Trophoblast cell (in vitro differentiated cells and primary cell): Measurements from ENCODE around the gene COL5A1.

Source experiments
- DNase-seq, 2 donors: peaks; one replicate each; pipeline ENCODE4 v3.0.0-alpha.2; 2016
- H2AFZ ChIP-seq: 2 replicates; pipeline ENCODE4 v1.6.1; 2013; ENCODE audit warnings: low read length, moderate library complexity, mild to moderate bottlenecking; ENCODE audit not compliant: insufficient read depth, poor library complexity
- H2AK5ac ChIP-seq: 2 replicates; pipeline ENCODE4 v1.6.1; 2013; ENCODE audit warnings: mild to moderate bottlenecking, low read length
- H2BK120ac ChIP-seq: 2 replicates; pipeline ENCODE4 v1.6.1; 2013; ENCODE audit warnings: low read length, mild to moderate bottlenecking, moderate library complexity; ENCODE audit not compliant: insufficient read depth, poor library complexity
- H2BK12ac ChIP-seq: 2 replicates; pipeline ENCODE4 v1.6.1; 2013; ENCODE audit warnings: mild to moderate bottlenecking, low read length, moderate library complexity
- H2BK5ac ChIP-seq: 2 replicates; pipeline ENCODE4 v1.6.1; 2013; ENCODE audit warnings: low read length, low read depth, moderate library complexity, mild to moderate bottlenecking; ENCODE audit not compliant: poor library complexity
- H3K14ac ChIP-seq: 2 replicates; pipeline ENCODE4 v1.6.1; 2013; ENCODE audit warnings: mild to moderate bottlenecking, low read length
- H3K18ac ChIP-seq: 2 replicates; pipeline ENCODE4 v1.6.1; 2013; ENCODE audit warnings: mild to moderate bottlenecking, low read length
- H3K23ac ChIP-seq: 2 replicates; pipeline ENCODE4 v1.6.1; 2013; ENCODE audit warnings: low read length
- H3K27ac ChIP-seq: 2 replicates; pipeline ENCODE4 v1.5.1; 2013; ENCODE audit warnings: low read depth, mild to moderate bottlenecking, inconsistent platforms, low read length, moderate library complexity
- H3K27me3 ChIP-seq: 2 replicates; pipeline ENCODE4 v1.6.1; 2013; ENCODE audit warnings: inconsistent platforms, mild to moderate bottlenecking, low read length, moderate library complexity; ENCODE audit not compliant: insufficient read depth
- H3K36me3 ChIP-seq, 2 experiments: 1 replicate in 1 of 2; 2 replicates in 1 of 2; pipeline ENCODE4 v1.6.1; 2013; ENCODE audit warnings: low read length in 2 of 2, mild to moderate bottlenecking in 2 of 2, moderate library complexity in 1 of 2; ENCODE audit not compliant: insufficient read depth in 2 of 2, control insufficient read depth in 1 of 2
- H3K4ac ChIP-seq: 2 replicates; pipeline ENCODE4 v1.6.1; 2013; ENCODE audit warnings: low read depth, mild to moderate bottlenecking, low read length, moderate library complexity
- H3K4me1 ChIP-seq, 2 experiments: 1 replicate in 1 of 2; 2 replicates in 1 of 2; pipeline ENCODE4 v1.6.1; 2013; ENCODE audit warnings: low read length in 2 of 2, mild to moderate bottlenecking in 2 of 2, moderate library complexity in 1 of 2; ENCODE audit not compliant: insufficient read depth in 2 of 2, control insufficient read depth in 1 of 2
- H3K4me2 ChIP-seq: 2 replicates; pipeline ENCODE4 v1.6.1; 2013; ENCODE audit warnings: inconsistent platforms, mild to moderate bottlenecking, low read length, moderate library complexity
- H3K4me3 ChIP-seq: 2 replicates; pipeline ENCODE4 v1.5.1; 2013; ENCODE audit warnings: mild to moderate bottlenecking, low read depth, low read length, inconsistent platforms
- H3K79me1 ChIP-seq: one replicate; pipeline ENCODE4 v1.6.1; 2013; ENCODE audit warnings: low read length
- H3K79me2 ChIP-seq: 2 replicates; pipeline ENCODE4 v1.6.1; 2013; ENCODE audit warnings: low read length, mild to moderate bottlenecking; ENCODE audit not compliant: control insufficient read depth, insufficient read depth, poor library complexity
- H3K9ac ChIP-seq: 2 replicates; pipeline ENCODE4 v1.6.1; 2013; ENCODE audit warnings: mild to moderate bottlenecking, low read length
- H3K9me3 ChIP-seq: 2 replicates; pipeline ENCODE4 v1.6.1; 2013; ENCODE audit warnings: low read depth, mild to moderate bottlenecking, control low read depth, inconsistent platforms, low read length; ENCODE audit not compliant: insufficient read depth
- H4K12ac ChIP-seq: 2 replicates; pipeline ENCODE4 v1.6.1; 2013; ENCODE audit warnings: low read depth, mild to moderate bottlenecking, low read length, moderate library complexity
- H4K8ac ChIP-seq: 2 replicates; pipeline ENCODE4 v1.6.1; 2013; ENCODE audit warnings: low read depth, mild to moderate bottlenecking, low read length, moderate library complexity
- H4K91ac ChIP-seq: one replicate; pipeline ENCODE4 v1.6.1; 2013; ENCODE audit warnings: low read depth, mild to moderate bottlenecking, low read length, moderate library complexity
- WGBS: extraction: QIAGEN DNeasy Blood & Tissue Kit; methylation state at CpG from one replicate; pipeline ENCODE4 v1.1.7; 2013; ENCODE audit warnings: missing lambda C conversion rate; ENCODE audit not compliant: insufficient read length, insufficient coverage; ENCODE audit errors: extremely low coverage; 5-methylcytosine and 5-hydroxymethylcytosine counted together

COL5A1 gene

DNA sequence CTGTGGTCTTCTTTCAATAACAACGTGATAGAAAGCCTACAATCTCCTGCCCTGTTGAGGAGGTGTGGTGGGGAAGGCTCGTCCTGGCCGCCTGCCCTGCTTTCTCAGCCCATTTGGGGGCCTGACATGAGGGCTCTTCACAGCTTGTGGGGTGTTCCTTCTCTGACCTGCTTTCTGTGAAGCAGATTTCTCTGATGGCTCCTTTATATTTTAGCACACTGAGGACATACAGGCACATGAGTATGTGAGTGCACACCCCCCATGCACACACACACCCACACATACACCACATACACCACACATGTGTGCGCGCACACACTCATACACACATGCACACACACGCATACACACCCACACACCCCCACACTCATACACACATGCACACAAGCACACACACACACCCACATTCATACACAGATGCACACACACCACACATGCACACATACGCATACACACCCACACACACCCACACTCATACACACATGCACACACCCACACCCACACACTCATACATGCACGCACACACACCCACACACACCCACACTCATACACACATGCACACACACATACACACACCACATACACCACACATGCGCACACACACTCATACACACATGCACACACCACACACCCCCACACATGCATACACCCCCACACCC, 117.5 kb downstream of the COL5A1 start:
- DNase-seq: no peak
- Histone ChIP-seq H3K79me2 (no peaks in the 10 kb centered on the region), H4K91ac (no peak overlapping the region), H3K4ac (no peak overlapping the region), H2BK5ac (no peak overlapping the region), H3K4me2 (no peak overlapping the region), H3K79me1 (no peaks in the 10 kb centered on the region), H3K36me3 (peaks cover 96 to 97% of the 10 kb centered on the region in 2 experiments), H3K18ac (no peak overlapping the region), H3K27ac (no peak overlapping the region), H4K12ac (no peak overlapping the region), H4K8ac (no peak overlapping the region), H3K9ac (no peak overlapping the region), H3K9me3 (peaks cover 22% of the 10 kb centered on the region), H3K4me1 (no peaks in the 10 kb centered on the region), H2AFZ (no peak overlapping the region), H2BK12ac (no peak overlapping the region), H3K4me3 (peak overlapping the region; percentile 38), H3K23ac (no peak overlapping the region), H2BK120ac (no peak overlapping the region), H2AK5ac (no peak overlapping the region), H3K14ac (no peak overlapping the region), H3K27me3 (no peaks in the 10 kb centered on the region)
- WGBS: no CpG with 5 or more reads among the region's 9 CpGs

DNA sequence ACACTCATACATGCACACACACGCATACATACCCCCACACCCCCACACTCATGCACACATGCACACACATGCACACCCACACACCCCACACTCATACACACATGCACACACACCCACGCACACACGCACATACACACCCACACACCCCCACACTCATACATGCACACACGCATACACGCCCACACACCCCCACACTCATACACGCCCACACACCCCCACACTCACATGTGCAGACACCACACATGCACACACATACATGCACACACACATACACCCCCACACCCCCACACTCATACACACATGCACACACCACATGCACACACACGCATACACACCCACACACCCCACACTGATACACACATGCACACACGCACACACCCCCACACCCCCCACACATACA, 118.3 kb downstream of the COL5A1 start:
- no peak overlapping the region for H2BK5ac ChIP-seq
- H2BK12ac ChIP-seq: no peak overlapping the region
- peaks cover 22% of the 10 kb centered on the region for H3K9me3 ChIP-seq
- H3K79me1 ChIP-seq: no peaks in the 10 kb centered on the region
- no peak for DNase-seq
- no peak overlapping the region for H3K18ac ChIP-seq
- no peak overlapping the region for H2AFZ ChIP-seq
- H3K4me3 ChIP-seq: no peak overlapping the region
- H3K27ac ChIP-seq: no peak overlapping the region
- no peak overlapping the region for H4K12ac ChIP-seq
- H3K23ac ChIP-seq: no peak overlapping the region
- no peak overlapping the region for H4K8ac ChIP-seq
- no peak overlapping the region for H3K9ac ChIP-seq
- H3K4me2 ChIP-seq: no peak overlapping the region
- no peak overlapping the region for H3K14ac ChIP-seq
- no peaks in the 10 kb centered on the region for H3K4me1 ChIP-seq
- H3K79me2 ChIP-seq: no peaks in the 10 kb centered on the region
- no CpG with 5 or more reads among the region's 8 CpGs for WGBS
- no peak overlapping the region for H3K4ac ChIP-seq
- no peak overlapping the region for H4K91ac ChIP-seq
- H3K27me3 ChIP-seq: no peaks in the 10 kb centered on the region
- no peak overlapping the region for H2BK120ac ChIP-seq
- H2AK5ac ChIP-seq: no peak overlapping the region
- H3K36me3 ChIP-seq: peaks cover 94 to 95% of the 10 kb centered on the region in 2 experiments

- Histone ChIP-seq H3K36me3 (peaks cover 96% of the 10 kb centered on the region in 2 experiments), H3K4ac (no peak overlapping the region), H3K23ac (no peak overlapping the region), H4K12ac (no peak overlapping the region), H3K4me2 (no peak overlapping the region), H4K8ac (no peak overlapping the region), H3K9me3 (peaks cover 22% of the 10 kb centered on the region), H3K4me3 (peak overlapping the region; percentile 33), H2BK5ac (no peak overlapping the region), H2AK5ac (no peak overlapping the region), H3K27ac (no peak overlapping the region), H3K18ac (no peak overlapping the region), H2BK12ac (no peak overlapping the region), H2AFZ (no peak overlapping the region), H2BK120ac (no peak overlapping the region), H3K27me3 (no peaks in the 10 kb centered on the region), H3K9ac (no peak overlapping the region), H4K91ac (no peak overlapping the region), H3K14ac (no peak overlapping the region), H3K4me1 (no peaks in the 10 kb centered on the region), H3K79me2 (no peaks in the 10 kb centered on the region), H3K79me1 (no peaks in the 10 kb centered on the region)
- no CpG with 5 or more reads among the region's 18 CpGs for WGBS
- no peak for DNase-seq
These were observed 119.3 kb downstream of the COL5A1 start for GRCh38 chr9:134760750-134761420.

- Histone ChIP-seq H2AFZ (no peak overlapping the region), H3K4me3 (no peak overlapping the region), H2AK5ac (no peak overlapping the region), H2BK5ac (no peak overlapping the region), H4K8ac (no peak overlapping the region), H4K12ac (no peak overlapping the region), H3K79me1 (no peaks in the 10 kb centered on the region), H3K9ac (no peak overlapping the region), H2BK120ac (no peak overlapping the region), H3K27me3 (no peaks in the 10 kb centered on the region), H3K4ac (no peak overlapping the region), H2BK12ac (no peak overlapping the region), H3K27ac (no peak overlapping the region), H3K9me3 (peaks cover 17% of the 10 kb centered on the region), H3K4me1 (no peaks in the 10 kb centered on the region), H3K4me2 (no peak overlapping the region), H3K14ac (no peak overlapping the region), H3K79me2 (no peaks in the 10 kb centered on the region), H3K18ac (no peak overlapping the region), H3K23ac (no peak overlapping the region), H4K91ac (no peak overlapping the region), H3K36me3 (peaks cover 94 to 96% of the 10 kb centered on the region in 2 experiments)
- no CpG with 5 or more reads among the region's 21 CpGs for WGBS
- DNase-seq: no peak
These were observed 123.1 kb downstream of the COL5A1 start for GRCh38 chr9:134764473-134765269.
